HEK293 (cell line): ENCODE results near the gene SEMA4D.

ENCODE experiments used
- CTCF ChIP-seq: fragments of 450-650 bp; formaldehyde crosslinking; IDR thresholded peaks from 2 replicates; pipeline ENCODE4 v1.5.1; 2016; ENCODE audit warnings: missing biosample characterization, missing genetic modification characterization
- ZNF350 ChIP-seq: fragments of 450-650 bp; formaldehyde crosslinking; IDR thresholded peaks from 2 replicates; pipeline ENCODE4 v1.5.0; 2017; ENCODE audit warnings: missing biosample characterization, mild to moderate bottlenecking, missing genetic modification characterization

- no peak for TF ChIP-seq ZNF350 (tag by site-specific recombination)
- TF ChIP-seq CTCF = no peak
Observed at GRCh38 chr9:89541798-89542197, 43.9 kb upstream of the SEMA4D start.
